ENCODE results near the gene ATP11C. TPM values are rescaled to one million over a fixed set of nuclear protein-coding genes. Genes with fewer than 3 reads are reported as not detected.

The ATP11C gene
- total and polyA plus RNA-seq, 2 experiments from 2014 or later, result 8.5 to 22.3 TPM

DNA sequence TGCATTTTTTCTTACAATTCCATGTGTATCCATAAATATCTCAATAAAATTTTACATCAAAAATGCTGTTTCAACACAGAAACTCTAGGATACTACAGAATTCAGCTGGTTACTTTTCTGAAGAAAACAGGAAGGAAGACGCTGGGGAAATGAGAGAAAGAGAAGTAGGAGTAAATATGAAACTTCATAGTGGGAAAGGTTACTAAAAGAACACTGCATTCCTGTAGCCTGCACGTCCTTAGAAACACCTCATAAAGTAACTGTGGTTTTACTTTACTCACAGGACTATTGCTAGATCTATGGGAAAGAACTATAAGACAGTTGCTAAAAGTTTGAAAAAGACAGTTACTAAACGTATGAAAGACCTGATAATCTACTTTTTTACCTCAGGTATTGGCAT is 23.1 kb downstream of the ATP11C start:
- H2AFZ ChIP-seq, result no peak overlapping the region
- no peak overlapping the region for H3K4me3 ChIP-seq
- H3K4me1 ChIP-seq (ENCODE audit: insufficient read depth), result no peaks in the 10 kb centered on the region
- no peaks in the 10 kb centered on the region for H3K36me3 ChIP-seq (replicated peaks; ENCODE audit: insufficient read depth, low read depth)
- no peaks in the 10 kb centered on the region for H4K20me1 ChIP-seq (ENCODE audit: insufficient read depth, poor library complexity, severe bottlenecking)
- H3K9me2 ChIP-seq (replicated peaks; ENCODE audit: insufficient read depth), result no peaks in the 10 kb centered on the region
- peaks cover 3% of the 10 kb centered on the region for H3K79me2 ChIP-seq
- no peak for TF ChIP-seq CTCF (IDR thresholded peaks at IDR 0.05; ENCODE audit: poor library complexity)
- TF ChIP-seq EZH2phosphoT487 (IDR thresholded peaks at IDR 0.05; ENCODE audit: low read depth, severe bottlenecking, unreplicated experiment), result no peak
- TF ChIP-seq EZH2 (IDR thresholded peaks at IDR 0.05; ENCODE audit: borderline replicate concordance), result no peak
- H3K4me2 ChIP-seq, result no peak overlapping the region
- no peaks in the 10 kb centered on the region for H3K9me3 ChIP-seq (ENCODE audit: low read depth)
- WGBS (ENCODE audit: low lambda C conversion rate, missing lambda C conversion rate), result 49% methylated on average over 3 of the region's 3 CpGs
- no peak for DNase-seq (ENCODE audit: low spot score)
- H3K27me3 ChIP-seq, result no peaks in the 10 kb centered on the region
- peak overlapping the region; percentile 43 for H3K27ac ChIP-seq

GRCh38 chrX:139907078-139907477 is 25.8 kb downstream of the ATP11C start:
- Histone ChIP-seq H3K79me2 (peaks cover 3% of the 10 kb centered on the region), H3K9me2 (replicated peaks; ENCODE audit: insufficient read depth) (no peaks in the 10 kb centered on the region)
- no peak for TF ChIP-seq EZH2phosphoT487 (IDR thresholded peaks at IDR 0.05; ENCODE audit: low read depth, severe bottlenecking, unreplicated experiment)
- no peak for TF ChIP-seq EZH2 (IDR thresholded peaks at IDR 0.05; ENCODE audit: borderline replicate concordance)
- no peak for TF ChIP-seq CTCF (IDR thresholded peaks at IDR 0.05; ENCODE audit: poor library complexity)

GRCh38 chrX:139905743-139906142 is 27.1 kb downstream of the ATP11C start:
- no peaks in the 10 kb centered on the region for H3K79me2 ChIP-seq
- no peaks in the 10 kb centered on the region for H3K36me3 ChIP-seq (replicated peaks; ENCODE audit: insufficient read depth, low read depth)
- 75% methylated on average over 2 of the region's 2 CpGs for WGBS (ENCODE audit: low lambda C conversion rate, missing lambda C conversion rate)
- H3K27me3 ChIP-seq, result no peaks in the 10 kb centered on the region
- H3K27ac ChIP-seq, result no peak overlapping the region
- H3K4me2 ChIP-seq, result no peak overlapping the region
- H3K9me2 ChIP-seq (replicated peaks; ENCODE audit: insufficient read depth), result no peaks in the 10 kb centered on the region
- TF ChIP-seq EZH2 (IDR thresholded peaks at IDR 0.05; ENCODE audit: borderline replicate concordance) (no peak), CTCF (IDR thresholded peaks at IDR 0.05; ENCODE audit: poor library complexity) (no peak), EZH2phosphoT487 (IDR thresholded peaks at IDR 0.05; ENCODE audit: low read depth, severe bottlenecking, unreplicated experiment) (no peak)
- no peak for DNase-seq (ENCODE audit: low spot score)
- H2AFZ ChIP-seq, result no peak overlapping the region
- no peak overlapping the region for H3K4me3 ChIP-seq
- H3K9me3 ChIP-seq (ENCODE audit: low read depth), result no peaks in the 10 kb centered on the region
- no peaks in the 10 kb centered on the region for H3K4me1 ChIP-seq (ENCODE audit: insufficient read depth)
- no peaks in the 10 kb centered on the region for H4K20me1 ChIP-seq (ENCODE audit: insufficient read depth, poor library complexity, severe bottlenecking)

More at GRCh38 chrX:139907078-139907477, 25.8 kb downstream of the ATP11C start:
- Histone ChIP-seq H3K4me2 (no peak overlapping the region), H4K20me1 (ENCODE audit: insufficient read depth, poor library complexity, severe bottlenecking) (no peaks in the 10 kb centered on the region), H3K4me1 (ENCODE audit: insufficient read depth) (no peaks in the 10 kb centered on the region), H3K36me3 (replicated peaks; ENCODE audit: insufficient read depth, low read depth) (no peaks in the 10 kb centered on the region), H3K27ac (no peak overlapping the region), H2AFZ (no peak overlapping the region), H3K9me3 (ENCODE audit: low read depth) (no peaks in the 10 kb centered on the region), H3K27me3 (no peaks in the 10 kb centered on the region), H3K4me3 (no peak overlapping the region)
- 93% methylated on average over 3 of the region's 3 CpGs for WGBS (ENCODE audit: low lambda C conversion rate, missing lambda C conversion rate)
- DNase-seq (ENCODE audit: low spot score), result no peak

GRCh38 chrX:139905051-139905450 is 27.8 kb downstream of the ATP11C start:
- H3K4me1 ChIP-seq (ENCODE audit: insufficient read depth), result no peaks in the 10 kb centered on the region
- no peaks in the 10 kb centered on the region for H3K27me3 ChIP-seq
- TF ChIP-seq EZH2 (IDR thresholded peaks at IDR 0.05; ENCODE audit: borderline replicate concordance), result no peak
- TF ChIP-seq EZH2phosphoT487 (IDR thresholded peaks at IDR 0.05; ENCODE audit: low read depth, severe bottlenecking, unreplicated experiment), result no peak
- TF ChIP-seq CTCF (IDR thresholded peaks at IDR 0.05; ENCODE audit: poor library complexity), result no peak
- H3K4me3 ChIP-seq, result no peak overlapping the region
- no peaks in the 10 kb centered on the region for H3K36me3 ChIP-seq (replicated peaks; ENCODE audit: insufficient read depth, low read depth)
- no peak overlapping the region for H2AFZ ChIP-seq
- no peak overlapping the region for H3K27ac ChIP-seq
- H3K4me2 ChIP-seq, result no peak overlapping the region
- WGBS (ENCODE audit: low lambda C conversion rate, missing lambda C conversion rate), result 64% methylated on average over 3 of the region's 3 CpGs
- H4K20me1 ChIP-seq (ENCODE audit: insufficient read depth, poor library complexity, severe bottlenecking), result no peaks in the 10 kb centered on the region
- no peaks in the 10 kb centered on the region for H3K9me2 ChIP-seq (replicated peaks; ENCODE audit: insufficient read depth)
- H3K79me2 ChIP-seq, result no peaks in the 10 kb centered on the region
- H3K9me3 ChIP-seq (ENCODE audit: low read depth), result no peaks in the 10 kb centered on the region
- no peak for DNase-seq (ENCODE audit: low spot score)

Measured in hepatocyte (in vitro differentiated cells).